SH-SY5Y (cell line): ENCODE measurements around the gene FYB2.

Source experiments
- GATA2 ChIP-seq: IDR thresholded peaks from 2 replicates; pipeline ENCODE4 v1.6.1; 2011; ENCODE audit warnings: mild to moderate bottlenecking, low read depth, low read length
- GATA3 ChIP-seq: IDR thresholded peaks from 2 replicates; pipeline ENCODE4 v1.6.1; 2011; ENCODE audit warnings: low read depth, mild to moderate bottlenecking, low read length, moderate library complexity

Gene FYB2

DNA sequence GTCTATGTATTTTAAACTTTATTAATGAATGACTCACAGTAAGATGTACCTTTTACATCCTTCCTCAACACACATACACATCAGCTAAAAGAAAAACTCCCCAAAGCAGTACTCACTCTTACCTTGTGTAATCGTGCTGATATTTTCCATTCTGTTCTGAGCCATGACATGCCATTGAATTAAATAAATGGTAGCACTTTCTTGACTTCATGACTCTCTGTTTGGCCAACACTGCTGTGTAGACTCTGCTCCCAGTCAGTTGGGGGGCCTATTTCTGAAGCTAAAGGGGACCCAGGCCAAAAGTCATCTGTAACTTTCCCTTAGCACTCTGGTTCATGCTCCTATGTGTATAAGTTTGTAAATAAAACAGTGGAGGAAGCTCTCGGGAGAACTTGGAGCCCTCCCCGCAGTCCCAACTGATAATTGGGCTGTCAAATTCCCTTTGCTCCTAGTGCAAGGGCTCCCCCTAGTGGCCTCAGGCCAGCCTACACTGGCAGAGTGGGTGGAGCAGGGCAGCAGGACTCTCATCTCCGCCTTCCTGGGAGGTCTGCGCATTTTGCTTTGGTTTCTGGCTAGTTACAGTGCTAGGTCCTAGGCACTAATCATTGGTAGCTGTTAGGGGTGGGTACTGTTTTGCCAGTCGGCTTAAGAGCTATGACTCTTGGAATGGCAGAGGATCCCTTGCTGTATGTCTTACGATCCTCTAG lies 1.7 kb upstream of the FYB2 start:
- TF ChIP-seq GATA3, result no peak
- TF ChIP-seq GATA2, result no peak

DNA sequence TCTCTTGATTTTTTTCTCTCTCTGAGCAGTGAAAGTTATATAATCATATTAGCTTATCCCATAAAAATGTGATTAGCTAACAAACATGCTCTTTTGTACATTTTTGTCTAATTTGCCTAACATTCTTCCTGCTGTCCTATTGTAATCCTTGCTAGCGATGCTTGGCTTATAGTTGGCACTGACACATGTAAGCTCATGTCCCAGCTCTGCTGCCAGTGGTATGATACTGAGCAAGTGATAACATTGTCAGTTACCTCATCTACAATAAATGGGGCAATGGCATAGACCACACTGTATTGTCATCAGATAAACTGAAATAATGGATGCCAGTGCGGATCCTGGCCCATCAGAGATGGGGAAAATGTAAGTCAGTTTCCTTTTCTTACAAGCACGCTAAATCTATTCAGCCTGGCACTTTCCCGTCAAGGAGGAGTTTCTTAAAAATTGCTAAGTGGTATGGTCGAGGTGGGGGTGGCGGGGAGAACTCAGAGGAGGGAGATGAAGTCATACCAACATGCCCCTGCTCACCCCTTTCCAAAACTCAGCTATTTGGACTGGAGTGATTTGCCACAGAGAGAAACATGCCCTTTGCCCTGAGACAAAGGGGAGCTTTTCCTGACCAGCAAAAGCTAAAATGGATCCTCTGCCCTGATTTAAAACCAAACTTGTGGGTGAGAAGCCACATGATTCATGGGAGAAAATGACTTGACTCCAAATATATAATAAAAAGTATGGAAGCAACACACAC lies 1.3 kb downstream of the FYB2 start:
- TF ChIP-seq GATA3 (peak; percentile 28; the same call in 1 of the 2 replicates), GATA2 (peak; percentile 55)

DNA sequence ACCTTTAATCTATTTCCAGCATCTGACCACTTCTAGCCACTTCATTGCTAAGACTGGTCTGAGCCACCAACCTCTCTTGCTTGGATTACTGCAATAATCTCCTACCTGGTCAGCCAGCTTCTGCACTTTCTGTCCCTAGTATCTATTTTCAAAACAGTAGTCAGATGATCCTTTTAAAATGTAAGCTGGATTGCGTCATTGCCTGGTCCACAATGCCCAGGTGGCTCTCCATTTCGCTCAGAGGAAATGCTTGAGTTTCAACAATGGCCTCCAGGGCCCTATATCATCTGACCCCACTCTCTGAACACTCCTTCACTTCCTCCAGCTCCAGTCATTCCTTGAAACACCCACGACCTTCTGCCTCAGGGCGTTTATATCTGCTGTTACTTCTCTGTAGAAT lies 2.3 kb downstream of the FYB2 start:
- no peak for TF ChIP-seq GATA3
- TF ChIP-seq GATA2, result no peak

DNA sequence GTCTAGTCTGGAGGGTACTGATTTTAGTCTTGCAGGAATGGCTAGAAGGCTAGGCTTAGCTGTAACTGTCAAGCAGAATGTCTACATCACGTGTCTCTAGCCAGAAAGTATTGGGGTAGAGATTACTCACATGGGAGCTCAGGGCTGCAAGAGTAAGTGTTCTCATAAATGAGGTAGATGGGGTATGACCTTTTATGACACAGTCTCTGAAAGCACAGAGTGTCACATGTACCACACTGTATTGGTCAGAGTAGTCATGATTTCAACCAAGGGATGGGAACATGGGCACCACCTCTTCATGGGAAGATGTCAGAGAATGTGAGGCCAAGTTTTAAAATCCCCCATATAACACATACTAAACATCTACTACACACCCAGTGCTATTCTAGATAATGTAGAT lies 2.9 kb downstream of the FYB2 start:
- TF ChIP-seq GATA2 (no peak), GATA3 (no peak)

DNA sequence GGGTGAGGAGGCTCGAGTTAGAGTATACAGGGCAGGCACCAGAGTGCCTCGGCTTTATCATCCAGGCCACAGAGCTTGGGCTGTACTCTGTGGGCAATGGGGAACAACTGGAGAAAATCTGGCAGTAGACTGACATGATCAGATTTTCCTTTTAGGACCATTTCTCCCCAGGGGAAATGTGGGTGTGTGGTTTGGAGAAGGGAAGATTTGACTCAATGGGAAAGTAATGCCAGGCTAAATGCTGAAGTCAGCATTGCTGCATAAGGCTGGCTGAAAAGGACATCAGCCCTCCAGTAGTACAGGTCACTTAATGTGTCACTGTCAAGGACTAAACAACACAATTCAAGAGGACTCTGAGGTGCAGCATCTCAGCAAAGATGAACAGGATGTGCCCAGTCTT lies 5.0 kb downstream of the FYB2 start:
- TF ChIP-seq GATA3, result no peak
- no peak for TF ChIP-seq GATA2

DNA sequence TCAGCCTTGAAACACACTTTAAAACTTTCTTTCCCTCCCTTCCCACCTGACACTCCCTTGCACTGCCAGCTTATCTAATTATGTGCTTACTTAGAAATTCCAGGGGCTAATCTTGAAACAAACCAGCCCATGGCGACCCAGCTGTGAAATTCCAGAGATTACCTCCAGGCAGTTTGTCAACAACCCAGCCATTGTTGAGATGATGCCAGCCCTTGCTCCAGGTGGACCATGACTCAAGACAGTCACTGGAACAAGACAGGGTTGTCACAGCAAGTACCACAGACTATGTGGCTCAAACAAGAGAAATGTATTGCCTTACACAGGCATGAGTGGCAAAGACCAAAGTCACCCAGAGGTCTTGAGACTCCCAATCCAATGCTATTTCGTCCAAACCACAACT lies 7.9 kb downstream of the FYB2 start:
- no peak for TF ChIP-seq GATA3
- no peak for TF ChIP-seq GATA2

DNA sequence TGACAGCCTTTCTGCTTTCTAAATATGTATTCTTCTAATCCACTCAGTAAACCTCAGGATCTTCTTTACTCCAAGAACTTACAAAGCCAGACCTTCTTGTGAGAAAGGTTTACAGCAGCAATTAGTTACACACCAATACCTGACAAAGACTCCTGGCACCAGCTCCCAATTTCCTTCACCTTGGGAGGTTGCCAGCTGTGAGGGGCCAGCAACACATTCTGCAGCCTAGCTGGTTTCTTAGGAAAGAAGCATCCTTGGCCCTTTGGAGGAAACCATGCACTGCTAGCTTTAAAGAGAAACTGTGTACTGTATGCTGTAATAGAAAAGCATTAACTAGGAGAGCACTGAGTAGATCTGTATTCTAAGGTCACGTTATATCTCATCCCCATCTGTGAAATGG lies 10.8 kb downstream of the FYB2 start:
- TF ChIP-seq GATA3 (no peak), GATA2 (no peak)

DNA sequence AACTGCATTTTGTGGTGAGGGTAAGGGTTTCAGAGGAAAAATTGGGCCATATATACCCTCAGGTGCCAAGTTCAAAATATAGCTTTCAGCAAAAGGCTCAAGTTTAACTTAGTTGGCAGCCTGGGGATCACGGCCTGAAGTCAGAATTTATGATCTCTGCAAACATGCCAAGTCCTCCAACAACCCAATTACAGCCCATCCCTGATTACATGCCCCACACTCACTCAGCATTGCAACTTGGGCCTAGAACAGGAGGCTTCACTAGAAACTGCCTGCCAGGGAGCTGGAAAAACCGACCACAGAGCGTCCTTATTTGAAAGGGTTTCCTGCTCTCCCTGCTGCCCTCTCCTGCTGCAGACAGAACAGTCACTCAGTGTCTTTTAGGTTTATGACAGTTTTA lies 12.4 kb downstream of the FYB2 start:
- no peak for TF ChIP-seq GATA2
- no peak for TF ChIP-seq GATA3

DNA sequence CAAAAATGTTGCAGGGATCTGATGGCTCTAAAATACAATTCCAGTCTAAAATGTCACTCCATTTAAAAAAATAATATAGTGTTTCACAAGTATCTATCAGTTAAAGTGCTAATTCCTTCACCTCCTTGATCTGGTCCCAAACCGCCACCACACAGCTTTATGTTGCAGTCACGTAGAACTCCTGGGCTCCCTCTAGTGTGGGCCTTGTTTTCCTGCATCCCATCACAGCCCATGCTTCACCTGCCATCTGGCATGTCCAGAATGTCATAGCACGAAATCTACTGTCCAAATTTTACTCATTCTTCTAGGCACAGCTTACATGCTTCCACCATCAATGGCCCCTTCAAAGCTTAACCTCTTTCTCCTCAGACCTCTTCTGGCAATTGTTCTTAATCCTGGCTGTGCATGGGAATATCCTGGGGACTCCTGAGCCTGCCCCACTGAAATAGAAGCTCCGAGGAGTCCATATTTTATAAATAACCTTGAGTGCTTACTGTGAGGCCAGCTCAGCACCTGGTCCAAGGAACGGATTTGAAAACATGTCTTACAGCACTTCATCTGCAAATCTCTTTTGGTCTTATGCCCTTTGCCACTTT lies 15.5 kb downstream of the FYB2 start:
- TF ChIP-seq GATA3, result no peak
- no peak for TF ChIP-seq GATA2

DNA sequence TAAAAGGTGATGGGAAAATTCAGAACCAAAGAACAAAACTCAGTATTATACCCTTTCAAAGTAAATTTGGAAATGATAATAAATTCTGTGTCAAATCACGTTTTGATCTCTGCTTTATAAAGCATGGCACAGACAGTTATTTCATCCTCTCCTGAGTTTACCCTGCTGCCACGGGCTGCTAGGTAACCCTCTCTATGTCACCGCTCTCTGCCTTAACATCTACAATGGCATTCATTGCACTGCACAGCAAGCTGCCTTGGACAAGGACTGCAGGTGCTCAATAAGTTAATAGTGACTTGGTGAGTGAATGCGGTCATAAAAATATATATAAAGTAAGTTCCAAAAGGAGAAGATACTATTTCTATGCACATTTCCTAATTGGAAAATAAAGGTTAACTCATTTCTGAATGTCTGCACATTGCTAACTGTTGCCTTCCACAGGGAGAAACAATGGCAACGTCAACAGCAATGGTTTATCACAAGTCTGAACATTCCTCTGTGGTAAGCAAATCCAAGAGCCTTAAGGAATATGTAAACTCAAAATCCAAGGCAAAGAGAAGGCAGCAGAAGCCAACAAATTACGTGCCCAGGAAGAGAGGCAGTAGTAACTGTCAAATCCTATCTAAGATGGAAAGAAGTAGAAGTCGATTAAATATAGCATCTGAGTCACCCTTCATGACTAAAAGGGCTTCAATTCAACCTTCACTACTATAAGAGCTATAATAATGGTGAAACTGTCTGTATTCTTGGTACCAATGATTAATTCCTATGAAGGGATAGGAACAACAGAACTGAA lies 19.4 kb downstream of the FYB2 start:
- TF ChIP-seq GATA3, result no peak
- no peak for TF ChIP-seq GATA2

DNA sequence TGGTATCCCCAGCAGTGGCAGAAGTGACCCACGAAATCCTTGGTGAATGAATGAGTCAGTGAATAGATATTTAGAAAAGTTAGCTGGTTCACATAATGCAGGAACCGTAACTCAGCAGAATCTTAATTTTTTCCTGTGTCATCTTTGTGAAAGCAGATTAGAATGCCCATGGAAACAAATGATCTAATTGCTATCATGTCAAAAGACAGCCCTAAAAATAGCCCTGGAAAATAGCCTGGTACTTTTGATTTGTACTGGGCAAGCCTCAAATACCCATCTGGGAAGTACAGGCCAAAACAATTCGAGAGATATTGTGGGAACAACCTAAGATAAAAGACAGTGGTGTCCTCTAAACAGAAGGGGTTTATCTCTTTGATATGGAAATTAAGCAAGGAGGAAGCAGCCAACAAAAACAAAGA lies 21.1 kb downstream of the FYB2 start:
- TF ChIP-seq GATA3 (no peak), GATA2 (no peak)

DNA sequence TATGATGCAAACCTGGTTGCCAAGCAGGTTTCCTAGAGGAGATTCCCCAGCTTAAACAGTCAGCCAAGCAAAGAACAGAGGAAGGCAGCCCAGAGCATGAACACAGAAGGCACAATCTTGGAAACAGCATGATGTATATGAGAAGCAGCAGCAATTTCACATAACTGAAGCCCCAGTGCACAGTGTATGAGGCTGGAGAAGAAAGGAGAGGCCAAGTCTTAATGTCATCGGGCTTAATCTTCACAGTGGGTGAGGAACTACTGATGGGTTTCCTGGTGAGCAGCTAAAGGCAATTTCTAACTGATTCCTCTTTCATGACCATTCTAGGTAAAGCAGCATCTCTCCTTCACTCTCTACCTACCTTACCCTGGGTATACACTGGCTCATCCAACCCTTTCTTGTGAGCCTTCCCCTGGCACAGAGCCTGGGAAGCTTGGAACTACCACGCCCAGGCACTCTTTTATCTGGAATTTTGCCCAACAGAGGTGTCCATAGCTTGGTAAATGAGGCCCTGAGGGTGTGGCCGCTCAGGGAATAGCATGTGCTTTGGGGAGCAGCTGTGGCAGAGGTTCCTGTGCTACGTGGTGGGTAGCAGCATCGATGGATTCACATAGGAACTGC lies 22.0 kb downstream of the FYB2 start:
- TF ChIP-seq GATA2 (no peak), GATA3 (no peak)

DNA sequence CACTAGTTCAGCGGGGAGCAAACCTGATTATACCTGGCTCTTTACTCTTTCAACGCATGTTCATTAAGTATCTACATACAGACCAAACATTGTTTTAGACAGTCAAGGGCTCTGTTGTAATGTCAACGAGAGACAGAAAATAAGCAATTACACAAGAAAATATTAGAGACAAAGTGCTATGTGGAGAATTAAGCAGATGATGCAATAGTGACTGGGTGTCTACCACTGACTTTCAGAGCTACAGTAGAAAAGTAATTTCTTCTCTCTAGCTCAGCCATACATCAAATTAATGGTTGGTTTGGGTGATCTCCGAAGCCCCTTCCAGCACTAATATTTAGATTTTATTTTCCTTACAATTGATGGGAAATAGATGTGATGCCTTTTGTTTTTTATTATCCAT lies 23.3 kb downstream of the FYB2 start:
- TF ChIP-seq GATA2, result no peak
- no peak for TF ChIP-seq GATA3

DNA sequence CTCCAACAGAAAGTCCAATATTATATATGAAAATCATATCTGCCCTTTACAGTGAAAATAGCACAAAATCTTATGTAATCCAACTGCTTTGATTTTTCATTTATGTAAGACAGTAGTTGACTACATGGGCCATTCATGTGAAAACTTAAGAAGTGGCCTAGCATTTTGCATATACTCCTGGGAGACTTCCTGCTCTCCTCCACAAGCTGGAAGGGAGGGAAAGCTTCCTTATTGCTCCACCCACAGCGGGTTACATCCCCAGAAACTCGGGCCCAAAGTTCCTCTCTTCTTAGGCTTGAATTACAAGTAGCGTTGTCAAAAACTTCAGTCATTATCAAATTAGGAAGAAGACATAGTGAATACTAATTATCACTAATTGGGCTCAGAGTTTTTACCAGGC lies 29.2 kb downstream of the FYB2 start:
- TF ChIP-seq GATA2, result no peak
- TF ChIP-seq GATA3, result no peak

DNA sequence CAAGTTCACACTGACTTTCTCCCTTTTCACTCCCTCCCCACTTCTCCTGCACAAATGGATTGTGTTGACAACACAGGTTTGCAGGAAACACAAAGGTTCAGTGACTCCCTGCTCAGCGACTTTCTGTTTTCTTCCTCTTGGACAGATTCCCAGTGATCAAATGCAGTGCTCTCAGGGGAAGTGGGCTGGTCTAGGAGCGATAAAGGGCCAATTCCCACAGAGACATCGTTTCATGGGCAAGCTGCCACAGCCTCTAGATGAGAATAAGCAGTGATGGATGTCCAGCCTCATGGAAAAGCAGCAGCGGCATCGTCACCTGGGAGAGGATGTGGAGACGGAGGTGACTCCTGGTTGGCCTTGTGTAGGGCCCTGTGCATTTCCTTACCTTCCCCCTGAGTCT lies 30.6 kb downstream of the FYB2 start:
- TF ChIP-seq GATA3, result no peak
- TF ChIP-seq GATA2, result no peak
